Measurements from ENCODE around the gene CLNS1A.
A peak's percentile ranks its signal among the peaks of the same experiment; 100 is the strongest.
"Not testable (repeated sequence)": the region's sequence is repeated elsewhere in the genome, so short reads cannot be mapped to it uniquely, and the experiment has no call there.

CLNS1A gene

GRCh38 chr11:77637345-77638165, at the start of gene CLNS1A:
TSS of gene CLNS1A (minus strand) at chr11:77637794. CDS start at chr11:77637714, 80 bp downstream.
- peak; percentile 74 for DNase-seq

DNA sequence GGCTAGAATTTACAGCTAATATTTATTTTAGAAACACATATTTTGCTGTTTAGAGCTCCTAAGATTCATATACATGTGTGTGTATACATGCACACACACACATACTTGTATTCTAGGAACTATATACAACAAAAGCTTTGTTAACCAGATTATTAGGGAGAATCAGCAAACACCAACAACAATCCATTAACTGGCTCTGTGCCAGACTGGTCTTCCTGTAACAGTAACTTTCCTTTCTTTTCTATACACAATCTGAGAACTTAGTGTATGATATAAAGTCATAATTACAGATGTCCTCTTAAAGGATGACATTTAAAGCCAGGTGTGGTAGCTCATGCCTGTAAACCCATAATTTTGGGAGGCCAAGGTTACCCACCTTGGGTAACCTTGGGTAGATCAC, 49.5 kb upstream of the CLNS1A start:
- no peak for DNase-seq

- no peak for DNase-seq
Measured at GRCh38 chr11:77677138-77677537, 39.5 kb upstream of the CLNS1A start.

- DNase-seq, result no peak
Measured at GRCh38 chr11:77672264-77672663, 34.7 kb upstream of the CLNS1A start.

- DNase-seq, result no peak
Measured at GRCh38 chr11:77669848-77670511, 32.4 kb upstream of the CLNS1A start.

- DNase-seq, result no peak
Measured at GRCh38 chr11:77668760-77669159, 31.2 kb upstream of the CLNS1A start.

GRCh38 chr11:77665240-77665965, 27.8 kb upstream of the CLNS1A start:
- DNase-seq, result no peak

DNA sequence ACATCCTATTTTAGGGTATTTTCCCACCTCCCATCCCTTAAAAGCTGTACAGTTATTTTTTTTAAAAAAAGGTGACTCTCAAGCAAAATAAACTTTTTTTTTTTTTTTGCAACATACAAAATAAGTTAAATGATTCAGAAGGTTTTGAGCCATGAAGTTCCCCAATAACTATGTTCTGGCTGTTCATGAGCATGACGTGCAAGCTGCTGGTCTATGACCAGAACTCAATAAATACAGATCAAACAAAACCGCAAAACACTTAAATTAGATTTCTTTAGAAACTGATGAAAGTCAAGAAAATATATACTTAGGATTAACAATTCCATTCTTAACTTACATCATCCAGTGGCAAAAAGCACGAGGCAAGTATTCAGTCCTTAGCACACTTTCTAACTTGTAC, 24.1 kb upstream of the CLNS1A start:
- DNase-seq, result no peak

- DNase-seq, result no peak
Measured at GRCh38 chr11:77660947-77661346, 23.4 kb upstream of the CLNS1A start.

- DNase-seq, result no peak
Measured at GRCh38 chr11:77658213-77659013, 20.8 kb upstream of the CLNS1A start.

- no peak for DNase-seq
Measured at GRCh38 chr11:77656362-77656761, 18.8 kb upstream of the CLNS1A start.

- no peak for DNase-seq
Measured at GRCh38 chr11:77654770-77655434, 17.3 kb upstream of the CLNS1A start.

GRCh38 chr11:77650123-77650522, 12.5 kb upstream of the CLNS1A start:
- no peak for DNase-seq

GRCh38 chr11:77647654-77648305, 10.2 kb upstream of the CLNS1A start:
- no peak for DNase-seq

DNA sequence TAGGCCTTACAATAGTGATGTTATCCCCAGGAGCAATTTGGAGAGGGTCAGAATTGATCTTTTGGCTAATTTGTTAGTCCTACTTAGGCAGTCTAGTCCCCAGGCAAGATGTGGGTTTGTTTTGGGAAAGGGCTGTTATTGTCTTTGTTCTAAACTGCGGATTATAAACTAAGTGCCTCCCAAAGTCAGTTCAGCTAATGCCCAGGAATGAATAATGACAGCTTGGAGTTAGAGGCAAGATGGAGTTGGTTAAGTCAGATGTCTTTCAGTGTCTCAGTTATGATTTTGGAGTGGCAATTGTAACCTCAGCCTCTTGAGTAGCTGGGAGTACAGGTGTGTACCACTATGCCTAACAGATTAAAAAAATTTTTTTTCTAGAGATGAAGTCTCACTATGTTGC, 7.3 kb upstream of the CLNS1A start:
- DNase-seq, result no peak

DNA sequence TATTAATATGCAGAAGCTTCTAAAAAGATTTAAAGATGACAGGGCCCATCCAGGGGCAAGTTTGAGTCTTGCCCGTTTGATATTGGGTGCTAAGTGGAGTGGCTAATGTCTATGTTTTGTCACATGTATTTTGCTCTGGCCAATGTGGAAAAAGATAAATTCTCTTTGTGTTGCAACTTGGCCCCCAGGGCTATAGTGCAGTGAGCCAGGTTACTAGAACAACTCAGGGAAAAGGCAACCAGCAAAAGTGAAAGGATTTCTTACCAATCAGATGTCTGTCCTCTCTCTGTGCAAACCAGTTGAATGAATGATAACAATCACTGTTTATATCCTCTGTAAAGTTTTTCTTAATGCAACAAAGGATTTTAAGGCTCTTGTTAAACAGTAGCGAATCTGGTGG, 4.6 kb upstream of the CLNS1A start:
- no peak for DNase-seq

DNA sequence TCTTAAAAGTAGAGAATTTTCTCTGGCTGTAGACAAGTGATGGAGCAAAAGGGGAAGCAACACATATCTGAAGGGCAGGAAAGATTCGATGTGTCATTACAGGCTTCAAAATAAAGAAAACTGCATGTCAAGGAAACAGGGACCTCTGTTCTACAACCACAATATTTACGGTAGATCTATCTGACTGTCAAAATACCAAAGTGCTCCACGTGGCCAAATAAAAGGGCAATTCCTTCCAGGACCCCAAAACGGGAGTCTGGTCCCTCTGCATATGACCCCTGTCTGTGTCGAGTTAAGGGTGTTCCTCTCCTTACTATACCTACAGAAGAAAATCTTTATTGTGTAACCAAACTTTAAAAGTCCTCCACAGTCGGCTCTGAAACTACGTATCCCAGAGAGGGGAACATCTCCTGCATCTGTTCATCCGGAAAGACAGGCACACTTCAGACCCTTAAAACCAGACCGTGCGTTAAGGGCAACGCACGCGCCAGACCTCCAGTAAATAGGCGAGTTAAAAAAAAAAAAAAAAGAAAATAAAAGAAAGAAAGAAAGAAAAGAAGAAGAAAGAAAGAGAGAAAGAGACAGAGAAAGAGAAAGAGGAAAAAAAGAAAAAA, 756 bp downstream of the CLNS1A start:
- no peak for DNase-seq

- DNase-seq, result not testable (repeated sequence)
Measured at GRCh38 chr11:77633926-77634325, 3.7 kb downstream of the CLNS1A start.

DNA sequence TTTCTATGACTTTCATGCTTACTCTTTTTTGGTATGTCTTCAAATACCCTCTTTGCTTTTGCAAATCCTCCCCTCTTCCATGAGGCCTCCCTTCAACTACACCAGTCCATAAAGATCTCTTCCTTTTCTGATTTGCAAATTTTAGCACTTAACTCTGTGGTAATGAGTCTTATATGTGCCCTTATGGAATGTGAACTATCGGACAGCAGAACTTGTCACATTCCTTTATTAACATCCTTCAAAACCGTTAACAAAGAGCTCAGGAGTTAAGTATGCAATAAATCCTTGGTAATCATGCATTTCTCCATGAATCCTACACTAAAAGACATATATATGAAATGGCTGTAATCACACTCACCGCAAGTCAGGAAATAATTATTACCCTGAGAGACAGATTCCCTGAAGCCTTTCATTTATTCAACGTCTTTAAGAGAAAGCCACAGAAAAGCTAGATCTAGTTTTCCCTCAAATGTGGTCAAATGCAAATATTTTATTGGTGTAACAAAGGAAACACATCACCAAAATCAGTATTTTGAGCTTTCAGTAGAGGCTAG, 7.4 kb downstream of the CLNS1A start:
- no peak for DNase-seq

DNA sequence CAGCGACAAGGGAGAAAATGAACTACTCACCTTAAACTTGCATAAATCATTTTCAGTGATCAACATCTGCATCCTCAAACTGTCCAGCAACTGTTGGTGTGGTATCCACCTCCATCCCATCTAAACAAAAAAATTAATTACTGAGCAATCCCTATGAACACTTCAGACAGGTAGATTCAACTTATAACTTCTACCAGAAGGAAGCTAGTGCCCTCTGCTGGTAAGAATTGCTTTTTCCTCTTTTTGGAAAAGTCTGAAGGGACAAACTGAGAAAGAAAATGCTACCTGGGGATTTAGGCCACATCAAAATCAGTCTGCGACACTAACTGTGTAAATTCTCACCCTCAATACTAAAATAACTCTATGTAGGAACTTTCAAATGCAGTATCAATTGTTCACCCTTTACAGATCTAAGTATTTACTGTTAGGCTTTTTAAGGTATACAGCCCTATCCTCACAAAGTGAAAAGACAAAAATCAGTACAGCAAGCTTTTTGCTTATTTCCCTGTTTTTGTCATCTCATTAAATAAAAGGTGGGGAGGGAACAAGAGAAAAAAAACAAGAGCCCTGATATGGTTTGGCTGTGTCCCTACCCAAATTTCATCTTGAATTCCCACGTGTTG, 17.9 kb downstream of the CLNS1A start:
- DNase-seq, result no peak

GRCh38 chr11:77617892-77618291, 19.7 kb downstream of the CLNS1A start:
- no peak for DNase-seq
